ENCODE measurements around the gene NLRP6. TPM values are rescaled to one million over a fixed set of nuclear protein-coding genes. Genes with fewer than 3 reads are reported as not detected.

The NLRP6 gene
- total and polyA plus RNA-seq, 2 donors (not counting 1 experiment from before 2014, with no cell fraction given) = 1.4 to 2.7 TPM

GRCh38 chr11:303363-303762 lies 25.2 kb downstream of the NLRP6 start:
- Mint-ChIP-seq H3K27ac (peak overlapping the region; percentile 82), H3K4me3 (peak overlapping the region; percentile 66), H3K9me3 (ENCODE audit: insufficient read depth) (no peaks in the 10 kb centered on the region), H3K27me3 (no peaks in the 10 kb centered on the region), H3K4me1 (peaks cover 38% of the 10 kb centered on the region)
- Histone ChIP-seq H3K9ac (ENCODE audit: low read length) (no peak overlapping the region), H3K79me2 (ENCODE audit: control insufficient read depth, insufficient read depth, low read length) (no peaks in the 10 kb centered on the region), H3K9me3 (ENCODE audit: control extremely low read depth in 1 of 3, control insufficient read depth in 2 of 3, insufficient read depth in 1 of 3, low read length in 2 of 3) (no peaks in the 10 kb centered on the region), H3K27ac (ENCODE audit: low read length in 2 of 2) (no peak overlapping the region), H3K27me3 (replicated peaks in 1 of 4; ENCODE audit: control extremely low read depth in 1 of 4, control insufficient read depth in 3 of 4, insufficient read depth in 4 of 4, low read length in 3 of 4) (peaks cover 0 to 15% (median 1%) of the 10 kb centered on the region in 4 experiments), H2AFZ (ENCODE audit: insufficient read depth, low read depth, low read length, poor library complexity, severe bottlenecking) (peak overlapping the region; percentile 35), H3K36me3 (replicated peaks in 1 of 2; ENCODE audit: control extremely low read depth in 1 of 2, control insufficient read depth in 1 of 2, extremely low read depth in 1 of 2, insufficient read depth in 2 of 2, low read length in 1 of 2) (no peaks in the 10 kb centered on the region), H3K4me1 (ENCODE audit: control insufficient read depth in 2 of 2, insufficient read depth in 2 of 2, low read length in 2 of 2) (peaks cover 15 to 41% of the 10 kb centered on the region in 2 donors), H4K20me1 (ENCODE audit: control insufficient read depth, insufficient read depth, low read length, poor library complexity, severe bottlenecking) (no peaks in the 10 kb centered on the region), H3K4me2 (replicated peaks; ENCODE audit: low read depth, low read length, poor library complexity, severe bottlenecking) (peak overlapping the region; percentile 16), H3K4me3 (ENCODE audit: control extremely low read depth in 1 of 5, extremely low read depth in 1 of 5, insufficient read depth in 1 of 5, low read depth in 2 of 5, low read length in 4 of 5) (no peak overlapping the region)
- CTCF ChIA-PET = interaction anchor here (1.7 to 5.6 kb wide), 3 partner anchors 13 to 145 kb away, joined by 7 to 54 read pairs (median 32); no protein-coding TSS in a partner anchor
- ATAC-seq (ENCODE audit: low read depth) (peak; percentile 49), DNase-seq (peak; percentile 76)
- TF ChIP-seq EZH2 (IDR thresholded peaks at IDR 0.05; ENCODE audit: borderline replicate concordance, insufficient read depth, low read depth, low read length, poor library complexity, severe bottlenecking) (no peak), CTCF (IDR thresholded peaks at IDR 0.05) (no peak)
- POLR2A ChIA-PET = interaction anchor here (0.6 kb wide), 1 partner anchor 14 kb away, joined by 4 read pairs; no protein-coding TSS in a partner anchor
- WGBS (ENCODE audit: insufficient coverage) = 33% methylated on average over 5 of the region's 12 CpGs
- intact Hi-C loops (cut with micrococcal nuclease) = no loop called here

- Histone ChIP-seq H3K4me2 (replicated peaks; ENCODE audit: low read depth, low read length, poor library complexity, severe bottlenecking) (no peak overlapping the region), H3K79me2 (ENCODE audit: control insufficient read depth, insufficient read depth, low read length) (peaks cover 4% of the 10 kb centered on the region), H3K9me3 (ENCODE audit: control extremely low read depth in 1 of 3, control insufficient read depth in 2 of 3, insufficient read depth in 1 of 3, low read length in 2 of 3) (no peaks in the 10 kb centered on the region), H2AFZ (ENCODE audit: insufficient read depth, low read depth, low read length, poor library complexity, severe bottlenecking) (no peak overlapping the region), H3K4me3 (ENCODE audit: control extremely low read depth in 1 of 5, extremely low read depth in 1 of 5, insufficient read depth in 1 of 5, low read depth in 2 of 5, low read length in 4 of 5) (no peak overlapping the region), H3K27ac (ENCODE audit: low read length in 2 of 2) (no peak overlapping the region), H3K27me3 (replicated peaks in 1 of 4; ENCODE audit: control extremely low read depth in 1 of 4, control insufficient read depth in 3 of 4, insufficient read depth in 4 of 4, low read length in 3 of 4) (peaks cover 0 to 9% (median 1%) of the 10 kb centered on the region in 4 experiments), H3K4me1 (ENCODE audit: control insufficient read depth in 2 of 2, insufficient read depth in 2 of 2, low read length in 2 of 2) (peaks cover 18 to 46% of the 10 kb centered on the region in 2 donors), H3K36me3 (replicated peaks in 1 of 2; ENCODE audit: control extremely low read depth in 1 of 2, control insufficient read depth in 1 of 2, extremely low read depth in 1 of 2, insufficient read depth in 2 of 2, low read length in 1 of 2) (no peaks in the 10 kb centered on the region), H3K9ac (ENCODE audit: low read length) (no peak overlapping the region), H4K20me1 (ENCODE audit: control insufficient read depth, insufficient read depth, low read length, poor library complexity, severe bottlenecking) (no peaks in the 10 kb centered on the region)
- 88% methylated on average over 34 of the region's 52 CpGs for WGBS (ENCODE audit: insufficient coverage)
- intact Hi-C loops (cut with micrococcal nuclease) = loop anchor here (2.0 kb wide), 2 partner anchors 51 to 147 kb away; partner anchors contain the start of gene PTDSS2
- TF ChIP-seq EZH2 (IDR thresholded peaks at IDR 0.05; ENCODE audit: borderline replicate concordance, insufficient read depth, low read depth, low read length, poor library complexity, severe bottlenecking) = no peak
- no peak for TF ChIP-seq CTCF (IDR thresholded peaks at IDR 0.05)
- DNase-seq = no peak
- CTCF ChIA-PET = interaction anchor here (0.6 to 5.6 kb wide), 15 partner anchors 9 to 215 kb away, joined by 3 to 54 read pairs (median 7); partner anchors contain the start of genes BET1L, PGGHG and RIC8A
- ATAC-seq (ENCODE audit: low read depth) = no peak
- Mint-ChIP-seq H3K4me3 (no peak overlapping the region), H3K4me1 (peaks cover 44% of the 10 kb centered on the region), H3K27ac (peak overlapping the region; percentile 82), H3K9me3 (ENCODE audit: insufficient read depth) (no peaks in the 10 kb centered on the region), H3K27me3 (no peaks in the 10 kb centered on the region)
- POLR2A ChIA-PET = interaction anchor here (2.2 kb wide), 1 partner anchor 36 kb away, joined by 11 read pairs; no protein-coding TSS in a partner anchor
Observed at GRCh38 chr11:304061-304506, 25.9 kb downstream of the NLRP6 start.

Data from B cell (primary cell).